Pancreas (tissue), 10 donors: ENCODE measurements around the gene ALK. TPM values are rescaled to one million over a fixed set of nuclear protein-coding genes. Genes with fewer than 3 reads are reported as not detected.

Experiments
- ATAC-seq, 4 donors: fragments of 200-7000 bp; cut with Tn5 transposase; one replicate each; pipeline versions ENCODE4 v1.8.0 to v1.9.1; 2020; ENCODE audit warnings: mild to moderate bottlenecking in 4 of 4, moderate library complexity in 4 of 4
- DNase-seq, 6 donors: peaks; one replicate each; pipeline ENCODE4 v3.0.0-alpha.2; 2020
- FAIRE-seq: peaks from 2 replicates; lab custom pipeline; 2012; peaks lifted over from hg19 to GRCh38; lab: Jason Lieb, UNC
- H3K27ac ChIP-seq, 4 donors: fragments of 200-600 bp; sonication (generic); 1 replicate in 3 of 4; 2 replicates in 1 of 4; pipeline versions ENCODE4 v1.5.0 to v1.8.0; 2020
- H3K27me3 ChIP-seq, 4 donors: fragments of 200-600 bp; one replicate each; pipeline ENCODE4 v1.8.0; 2021
- H3K36me3 ChIP-seq, 3 donors: fragments of 200-600 bp; sonication (generic) in 1 of 3; one replicate each; pipeline versions ENCODE4 v1.5.0 to v1.8.0; 2020 to 2021
- H3K4me1 ChIP-seq, 3 donors: fragments of 200-600 bp; one replicate each; pipeline ENCODE4 v1.8.0; 2021
- H3K4me3 ChIP-seq, 4 donors: fragments of 200-600 bp; sonication (generic) in 2 of 4; one replicate each; pipeline versions ENCODE4 v1.5.0 to v1.8.0; 2020 to 2021
- H3K9me3 ChIP-seq, 4 donors: fragments of 200-600 bp; one replicate each; pipeline ENCODE4 v1.8.0; 2021
- CTCF ChIP-seq, 4 donors: fragments of 200-600 bp; sonication (generic) in 3 of 4; IDR thresholded peaks; one replicate each; pipeline versions ENCODE4 v1.5.0 to v1.8.0; 2021; ENCODE audit warnings: antibody characterized with exemption in 4 of 4
- WGBS, 2 donors: extraction: QIAGEN DNeasy Blood & Tissue Kit; methylation state at CpG; one replicate each; pipeline ENCODE4 v1.1.7; 2013; 5-methylcytosine and 5-hydroxymethylcytosine counted together
- intact Hi-C, 3 donors: fragments of 100-400 bp; cut with DNase I; formaldehyde crosslinking; loops; one replicate each; pipeline versions ENCODE4 v1.11.1 to v1.14.2; 2022
- polyA plus RNA-seq, 2 donors: library from polyadenylated mRNA; stranded (reverse); fragments of 200-250 nt; gene quantifications; one replicate each; pipeline ENCODE4 v1.2.3, GENCODE V29; 2013
- total RNA-seq, 6 donors: library from RNA; stranded (reverse); fragmentation: NEBNext Ultra II Directional in 4 of 6; extraction: Animal tissue kit (Norgen Biotek cat#: 25700) in 4 of 6; gene quantifications; one replicate each; pipeline versions ENCODE4 v1.2.1 to v1.2.4, GENCODE V29; 2021 to 2023
- donor health status: healthy with polysubstance abuse.
- donor health status: DM: no; HTN: no; CAD: no; lungs with moderate emphysema.
- donor health status: DM: no; HTN: no; CAD: no.
- donor health status: control.
- donor health status: control.
- donor health status: Bipolar disorder and iron deficiency.
- donor health status: DM: yes; HTN: yes; CAD: no.
- donor health status: DM: no; HTN: no; CAD: no.
- donor health status: DM: no; HTN: no; CAD: no.
- donor health status: DM: yes; HTN: yes; CAD: no.

ALK gene
- total and polyA plus RNA-seq, 8 donors: 0.05 to 0.17 (median 0.09) TPM; not detected in 2

GRCh38 chr2:29811378-29811777 is 110.0 kb downstream of the ALK start:
- FAIRE-seq: no peak
- Histone ChIP-seq H3K4me1 (no peaks in the 10 kb centered on the region), H3K9me3 (no peaks in the 10 kb centered on the region), H3K4me3 (no peak overlapping the region), H3K36me3 (no peaks in the 10 kb centered on the region), H3K27ac (no peak overlapping the region), H3K27me3 (no peaks in the 10 kb centered on the region)
- intact Hi-C loops: no loop called here
- 12 to 25% methylated on average over 1 of the region's 1 CpG for WGBS, 2 donors
- ATAC-seq: peak in 1 of 4 donors; percentile 58
- DNase-seq: no peak
- TF ChIP-seq CTCF (IDR thresholded peaks at IDR 0.05): no peak

- H3K9me3 ChIP-seq: no peaks in the 10 kb centered on the region
- DNase-seq: no peak
- no peaks in the 10 kb centered on the region for H3K4me1 ChIP-seq
- no peak overlapping the region for H3K27ac ChIP-seq
- FAIRE-seq: no peak
- no peak overlapping the region for H3K4me3 ChIP-seq
- ATAC-seq: peak in 1 of 4 donors; percentile 40
- intact Hi-C loops: no loop called here
- WGBS, 2 donors: 33 to 42% methylated on average over 5 of the region's 5 CpGs
- H3K27me3 ChIP-seq: no peaks in the 10 kb centered on the region
- H3K36me3 ChIP-seq: no peaks in the 10 kb centered on the region
- TF ChIP-seq CTCF (IDR thresholded peaks at IDR 0.05): no peak
Measured at GRCh38 chr2:29810956-29811355, 110.4 kb downstream of the ALK start.

GRCh38 chr2:29808321-29808720 is 113.1 kb downstream of the ALK start:
- no peak for DNase-seq
- intact Hi-C loops: no loop called here
- Histone ChIP-seq H3K4me1 (no peaks in the 10 kb centered on the region), H3K9me3 (no peaks in the 10 kb centered on the region), H3K27ac (no peak overlapping the region), H3K4me3 (no peak overlapping the region), H3K36me3 (no peaks in the 10 kb centered on the region), H3K27me3 (no peaks in the 10 kb centered on the region)
- no peak for TF ChIP-seq CTCF (IDR thresholded peaks at IDR 0.05)
- no peak for FAIRE-seq
- WGBS, 2 donors: 62 to 67% methylated on average over 4 of the region's 4 CpGs
- ATAC-seq: no peak

- Histone ChIP-seq H3K4me3 (no peak overlapping the region), H3K4me1 (no peaks in the 10 kb centered on the region), H3K36me3 (no peaks in the 10 kb centered on the region), H3K27ac (no peak overlapping the region), H3K27me3 (no peaks in the 10 kb centered on the region), H3K9me3 (no peaks in the 10 kb centered on the region)
- no peak for ATAC-seq
- intact Hi-C loops: no loop called here
- DNase-seq: no peak
- no peak for FAIRE-seq
- 70 to 85% methylated on average over 4 of the region's 4 CpGs for WGBS, 2 donors
- TF ChIP-seq CTCF (IDR thresholded peaks at IDR 0.05): no peak
Measured at GRCh38 chr2:29807082-29807481, 114.3 kb downstream of the ALK start.

GRCh38 chr2:29806461-29806860 is 114.9 kb downstream of the ALK start:
- WGBS, 2 donors: 53 to 56% methylated on average over 5 of the region's 5 CpGs
- no peak for FAIRE-seq
- peak in 1 of 4 donors; percentile 25 for ATAC-seq

More at GRCh38 chr2:29806461-29806860, 114.9 kb downstream of the ALK start:
- H3K9me3 ChIP-seq: no peaks in the 10 kb centered on the region
- no peaks in the 10 kb centered on the region for H3K4me1 ChIP-seq
- intact Hi-C loops: no loop called here
- no peak overlapping the region for H3K27ac ChIP-seq
- TF ChIP-seq CTCF (IDR thresholded peaks at IDR 0.05): no peak
- no peak for DNase-seq
- H3K4me3 ChIP-seq: no peak overlapping the region
- no peaks in the 10 kb centered on the region for H3K27me3 ChIP-seq
- H3K36me3 ChIP-seq: no peaks in the 10 kb centered on the region
